Measurements from ENCODE around the gene SYMPK.

- TF ChIP-seq ZNF274 (IDR thresholded peaks at IDR 0.05; ENCODE audit: low read depth, low read length) (no peak), YY1 (IDR thresholded peaks at IDR 0.05; ENCODE audit: insufficient read depth, insufficient read length) (no peak), SUZ12 (IDR thresholded peaks at IDR 0.05; ENCODE audit: extremely low read depth, insufficient read depth, insufficient read length) (no peak)
Measured at GRCh38 chr19:45793178-45793564, 69.8 kb downstream of the SYMPK start.

Data from NT2/D1 (cell line).